WTC11 (cell line): Measurements from ENCODE around the gene PPP1R9A. TPM values are rescaled to one million over a fixed set of nuclear protein-coding genes. Genes with fewer than 3 reads are reported as not detected.

ENCODE experiments used
- ATAC-seq: fragments of 200-7000 bp; cut with Tn5 transposase; 2 replicates; pipeline ENCODE4 v1.10.0; 2021; ENCODE audit warnings: mild to moderate bottlenecking, moderate library complexity
- CTCF ChIA-PET: fragments of 300-600 bp; sonication (Branson Sonifier 250); formaldehyde crosslinking; loops from one replicate; lab custom pipeline; 2021; ENCODE audit warnings: antibody characterized with exemption; lab: Charles Lee
- POLR2A ChIA-PET: fragments of 350-600 bp; sonication (Branson Sonifier 250); formaldehyde crosslinking; loops from one replicate; lab custom pipeline; 2021; ENCODE audit warnings: antibody characterized with exemption; lab: Charles Lee
- DNase-seq: peaks from one replicate; pipeline ENCODE4 v3.0.0; 2021; ENCODE audit warnings: low spot score
- H3K27ac Mint-ChIP-seq: 2 replicates; pipeline ENCODE4 v1.8.0; 2021; ENCODE audit warnings: mixed read lengths
- H3K27me3 Mint-ChIP-seq: 2 replicates; pipeline ENCODE4 v1.8.0; 2021; ENCODE audit warnings: low read depth, mild to moderate bottlenecking, moderate library complexity, mixed read lengths
- H3K36me3 Mint-ChIP-seq: 2 replicates; pipeline ENCODE4 v1.8.0; 2021; ENCODE audit warnings: mixed read lengths
- H3K4me1 Mint-ChIP-seq: 2 replicates; pipeline ENCODE4 v1.8.0; 2022; ENCODE audit warnings: mixed read lengths
- H3K4me3 Mint-ChIP-seq: 2 replicates; pipeline ENCODE4 v1.8.0; 2021; ENCODE audit warnings: mild to moderate bottlenecking, moderate library complexity, mixed read lengths
- H3K9me3 Mint-ChIP-seq: 2 replicates; pipeline ENCODE4 v1.8.0; 2021; ENCODE audit warnings: mixed read lengths
- ARID4B ChIP-seq: sonication (generic); formaldehyde crosslinking; IDR thresholded peaks from 2 replicates; pipeline ENCODE4 v1.8.0; 2023; ENCODE audit warnings: missing genetic modification reagents, mild to moderate bottlenecking, borderline replicate concordance
- ATF3 ChIP-seq: sonication (generic); formaldehyde crosslinking; conservative IDR thresholded peaks from 2 replicates; pipeline ENCODE4 v1.8.1; 2022; ENCODE audit warnings: mild to moderate bottlenecking, missing genetic modification reagents
- CDX4 ChIP-seq: fragments of 250-450 bp; sonication (Bioruptor Pico); IDR thresholded peaks from 2 replicates; pipeline ENCODE4 v1.9.0; 2021; ENCODE audit warnings: moderate library complexity, mild to moderate bottlenecking, inconsistent platforms, borderline replicate concordance
- E2F1 ChIP-seq: sonication (generic); formaldehyde crosslinking; IDR thresholded peaks from 2 replicates; pipeline ENCODE4 v1.8.0; 2022; ENCODE audit warnings: mild to moderate bottlenecking, missing genetic modification reagents
- E2F5 ChIP-seq: sonication (generic); formaldehyde crosslinking; IDR thresholded peaks from 2 replicates; pipeline ENCODE4 v1.8.1; 2022; ENCODE audit warnings: mild to moderate bottlenecking, moderate library complexity, missing genetic modification reagents
- EMX1 ChIP-seq: fragments of 250-450 bp; sonication (Bioruptor Pico); IDR thresholded peaks from 2 replicates; pipeline ENCODE4 v1.8.0; 2021; ENCODE audit warnings: mild to moderate bottlenecking
- GABPB1 ChIP-seq: sonication (generic); formaldehyde crosslinking; IDR thresholded peaks from 2 replicates; pipeline ENCODE4 v1.8.1; 2023; ENCODE audit warnings: mild to moderate bottlenecking, missing genetic modification reagents
- HMGXB4 ChIP-seq: sonication (generic); formaldehyde crosslinking; IDR thresholded peaks from 2 replicates; pipeline ENCODE4 v1.8.1; 2023; ENCODE audit warnings: mild to moderate bottlenecking, moderate library complexity, missing genetic modification reagents
- IRF1 ChIP-seq: sonication (generic); formaldehyde crosslinking; IDR thresholded peaks from 2 replicates; pipeline ENCODE4 v1.8.0; 2023; ENCODE audit warnings: missing genetic modification reagents
- JAZF1 ChIP-seq: fragments of 250-450 bp; sonication (Bioruptor Pico); IDR thresholded peaks from 2 replicates; pipeline ENCODE4 v1.9.0; 2021; ENCODE audit warnings: moderate library complexity, mild to moderate bottlenecking, inconsistent platforms
- NFE2L1 ChIP-seq: sonication (generic); formaldehyde crosslinking; IDR thresholded peaks from 2 replicates; pipeline ENCODE4 v1.8.1; 2023; ENCODE audit warnings: missing genetic modification reagents
- NR2C2 ChIP-seq: sonication (generic); formaldehyde crosslinking; IDR thresholded peaks from 2 replicates; pipeline ENCODE4 v1.8.0; 2022; ENCODE audit warnings: mild to moderate bottlenecking, missing genetic modification reagents
- NR3C1 ChIP-seq: sonication (generic); formaldehyde crosslinking; conservative IDR thresholded peaks from 2 replicates; pipeline ENCODE4 v1.8.1; 2023; ENCODE audit warnings: low read depth, mild to moderate bottlenecking, missing genetic modification reagents
- PRDM15 ChIP-seq: sonication (generic); formaldehyde crosslinking; IDR thresholded peaks from 2 replicates; pipeline ENCODE4 v1.8.0; 2022; ENCODE audit warnings: missing genetic modification reagents
- SMAD4 ChIP-seq: sonication (generic); formaldehyde crosslinking; IDR thresholded peaks from 2 replicates; pipeline ENCODE4 v1.8.0; 2022; ENCODE audit warnings: mild to moderate bottlenecking, missing genetic modification reagents
- TCF7 ChIP-seq: sonication (generic); formaldehyde crosslinking; IDR thresholded peaks from 2 replicates; pipeline ENCODE4 v1.8.0; 2022; ENCODE audit warnings: mild to moderate bottlenecking, low read depth, missing genetic modification reagents, moderate library complexity
- ZMAT4 ChIP-seq: fragments of 250-450 bp; sonication (Bioruptor Pico); IDR thresholded peaks from 2 replicates; pipeline ENCODE4 v1.9.0; 2021; ENCODE audit warnings: mild to moderate bottlenecking
- ZNF138 ChIP-seq: sonication (generic); formaldehyde crosslinking; conservative IDR thresholded peaks from 2 replicates; pipeline ENCODE4 v1.8.1; 2022; ENCODE audit warnings: mild to moderate bottlenecking, moderate library complexity, missing genetic modification reagents
- total RNA-seq: library from RNA; stranded (reverse); gene quantifications from 3 replicates; pipeline ENCODE4 v1.2.3, GENCODE V29; 2021

PPP1R9A gene
- total RNA-seq, 1 experiment from 2014 or later = 16.8 TPM

- TF ChIP-seq ARID4B (CRISPR knock-in tag) (no peak), CDX4 (CRISPR knock-in tag) (no peak)
Measured at GRCh38 chr7:95054386-95054785, 147.0 kb downstream of the PPP1R9A start (continued).

GRCh38 chr7:95055295-95055694 lies 147.9 kb downstream of the PPP1R9A start:
- no peak for ATAC-seq
- ChIA-PET POLR2A (no interaction called here), CTCF (no interaction called here)
- Mint-ChIP-seq H3K4me3 (no peak overlapping the region), H3K27me3 (no peaks in the 10 kb centered on the region), H3K4me1 (peaks cover 10% of the 10 kb centered on the region), H3K27ac (no peak overlapping the region), H3K36me3 (no peaks in the 10 kb centered on the region), H3K9me3 (no peaks in the 10 kb centered on the region)
- DNase-seq = no peak
- TF ChIP-seq NR2C2 (CRISPR knock-in tag) = no peak
- TF ChIP-seq GABPB1 (CRISPR knock-in tag) = no peak
- TF ChIP-seq IRF1 (CRISPR knock-in tag) = no peak
- no peak for TF ChIP-seq E2F1 (CRISPR knock-in tag)
- no peak for TF ChIP-seq NFE2L1 (CRISPR knock-in tag)
- no peak for TF ChIP-seq E2F5 (CRISPR knock-in tag)
- TF ChIP-seq PRDM15 (CRISPR knock-in tag) = no peak
- TF ChIP-seq NR3C1 (CRISPR knock-in tag) = no peak
- TF ChIP-seq ATF3 (CRISPR knock-in tag) = no peak
- TF ChIP-seq HMGXB4 (CRISPR knock-in tag) = no peak
- no peak for TF ChIP-seq JAZF1
- TF ChIP-seq ZMAT4 (CRISPR knock-in tag) = no peak
- no peak for TF ChIP-seq TCF7 (CRISPR knock-in tag)
- no peak for TF ChIP-seq ZNF138
- no peak for TF ChIP-seq SMAD4 (CRISPR knock-in tag)
- no peak for TF ChIP-seq EMX1 (CRISPR knock-in tag)
